ENCODE measurements around the gene WASHC4.
A peak's percentile ranks its signal among the peaks of the same experiment; 100 is the strongest.
"Not testable (repeated sequence)": the region's sequence is repeated elsewhere in the genome, so short reads cannot be mapped to it uniquely, and the experiment has no call there.

The WASHC4 gene

DNA sequence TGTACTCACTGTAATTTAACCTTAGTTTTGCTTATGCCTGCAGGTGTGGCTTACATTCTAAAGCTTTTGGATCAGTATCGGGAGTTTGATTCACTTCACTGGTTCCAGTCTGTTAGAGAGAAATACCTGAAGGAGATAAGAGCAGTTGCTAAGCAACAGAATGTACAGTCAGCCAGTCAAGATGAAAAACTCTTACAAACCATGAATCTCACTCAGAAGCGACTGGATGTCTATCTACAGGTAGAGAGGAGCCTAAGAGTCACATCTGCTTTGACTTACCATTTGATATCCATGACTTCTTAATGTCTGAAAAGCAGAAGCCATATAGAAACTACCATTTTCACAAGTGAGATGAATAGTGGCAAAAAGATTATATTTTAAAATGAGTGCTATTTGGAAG is 56.5 kb downstream of the WASHC4 start:
- no peak for DNase-seq (ENCODE audit: low read depth)

DNA sequence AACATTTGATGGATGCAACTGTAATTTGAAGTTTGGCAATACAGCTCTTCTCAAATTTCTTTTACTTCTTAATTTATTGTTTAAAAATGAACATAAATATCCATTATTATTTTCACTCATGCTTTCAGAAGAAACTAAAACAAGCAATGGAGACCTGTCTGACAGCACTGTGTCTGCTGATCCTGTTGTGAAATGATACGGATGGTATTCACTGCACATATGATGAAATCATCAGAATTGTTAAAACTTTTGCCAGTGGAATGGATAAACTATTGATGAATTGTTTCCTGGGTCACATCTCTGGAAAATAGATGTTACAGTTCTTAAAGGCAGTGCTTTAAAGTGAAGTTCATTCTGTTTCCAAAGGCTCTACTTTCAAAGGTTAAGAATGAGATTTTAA is 59.2 kb downstream of the WASHC4 start:
- no peak for DNase-seq (ENCODE audit: low read depth)

DNA sequence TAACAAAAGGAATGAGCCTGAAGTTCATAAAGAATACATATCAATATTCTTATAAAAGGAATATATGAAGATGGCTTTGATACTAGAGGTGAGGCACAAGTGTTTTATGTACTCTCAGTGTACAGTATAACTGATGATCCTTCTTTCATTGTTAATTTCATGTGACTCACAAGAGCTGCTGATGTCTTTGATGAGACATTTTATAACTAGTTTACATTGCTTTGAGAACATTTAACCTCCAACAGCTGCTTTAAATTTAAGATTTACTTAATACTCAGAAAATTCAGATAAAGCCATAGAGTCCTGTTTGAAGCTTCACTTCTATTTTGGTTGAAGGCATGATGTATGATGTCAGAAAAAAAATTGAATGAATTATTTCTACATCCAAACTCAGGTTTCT is 59.8 kb downstream of the WASHC4 start:
- DNase-seq (ENCODE audit: low read depth) = no peak

DNA sequence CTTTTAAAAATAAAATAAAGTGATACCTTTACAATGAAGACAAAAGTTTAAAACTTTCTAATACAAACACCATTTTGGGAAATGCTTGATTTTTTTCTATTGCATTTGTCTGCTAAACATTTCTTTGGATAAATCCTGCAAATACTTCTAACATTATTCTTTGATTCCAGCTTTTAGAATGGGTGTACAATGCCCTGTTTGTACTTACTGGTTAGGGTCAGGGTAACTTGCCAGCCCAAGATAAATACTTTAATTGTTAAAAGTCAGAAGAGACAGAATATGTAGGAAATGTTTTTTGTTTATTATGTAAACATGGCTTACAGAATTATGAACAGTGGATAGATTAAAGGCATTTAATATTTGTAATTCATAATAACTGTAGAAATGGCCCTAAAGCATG is 60.5 kb downstream of the WASHC4 start:
- DNase-seq (ENCODE audit: low read depth) = no peak

DNA sequence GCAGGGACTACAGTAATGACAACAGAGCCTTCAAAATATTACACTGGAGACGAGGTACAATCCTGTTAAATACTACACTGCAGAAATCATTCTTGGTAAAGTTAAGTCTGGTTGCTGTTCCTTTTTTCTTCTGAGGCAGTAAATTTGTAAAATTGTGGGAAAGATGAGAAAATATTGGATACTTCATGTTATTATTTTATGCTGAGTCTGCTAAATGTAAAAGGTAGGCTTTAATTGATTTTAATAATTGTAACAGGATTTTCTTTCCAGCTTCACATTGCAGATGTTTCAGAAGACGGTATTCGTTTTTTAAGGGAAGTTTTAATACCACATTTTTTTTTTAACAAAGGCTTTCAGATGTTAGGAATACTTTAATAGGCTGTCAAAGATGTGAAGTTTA is 62.6 kb downstream of the WASHC4 start:
- DNase-seq (ENCODE audit: low read depth) = no peak

DNA sequence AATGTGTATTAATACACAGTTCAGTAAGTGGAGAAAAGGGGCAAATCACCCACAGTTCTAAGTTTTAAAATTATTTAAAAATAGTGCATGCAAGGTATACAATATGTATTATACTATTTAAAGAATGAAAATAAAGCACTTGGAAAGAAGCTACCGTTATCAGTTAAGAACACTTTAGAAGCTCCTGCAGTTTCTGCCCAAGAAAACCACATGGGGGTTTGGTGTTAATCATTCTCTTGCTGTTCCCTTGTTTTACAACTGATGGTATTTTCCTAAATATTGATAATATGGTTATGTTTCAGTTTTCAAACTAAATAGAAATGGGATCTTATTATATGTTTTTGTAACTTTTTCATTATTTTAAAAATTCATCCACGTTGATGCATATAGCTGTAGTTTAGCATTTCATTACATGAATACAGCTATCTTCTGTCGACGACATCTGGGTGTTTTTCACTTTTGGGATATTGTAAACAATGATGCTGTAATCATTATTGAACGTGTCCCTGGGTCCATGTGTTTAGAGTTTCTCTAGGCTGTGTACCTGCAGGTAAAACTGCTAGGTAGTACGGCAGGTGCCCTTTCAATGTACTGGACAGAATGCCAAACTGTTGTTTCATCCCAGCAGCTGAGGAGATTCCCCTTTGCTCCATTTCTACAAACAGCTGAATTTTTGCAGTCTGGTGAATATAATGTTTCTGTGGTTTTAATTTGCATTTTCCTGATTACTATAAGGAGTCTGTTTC is 64.3 kb downstream of the WASHC4 start:
- DNase-seq (ENCODE audit: low read depth) = no peak

DNA sequence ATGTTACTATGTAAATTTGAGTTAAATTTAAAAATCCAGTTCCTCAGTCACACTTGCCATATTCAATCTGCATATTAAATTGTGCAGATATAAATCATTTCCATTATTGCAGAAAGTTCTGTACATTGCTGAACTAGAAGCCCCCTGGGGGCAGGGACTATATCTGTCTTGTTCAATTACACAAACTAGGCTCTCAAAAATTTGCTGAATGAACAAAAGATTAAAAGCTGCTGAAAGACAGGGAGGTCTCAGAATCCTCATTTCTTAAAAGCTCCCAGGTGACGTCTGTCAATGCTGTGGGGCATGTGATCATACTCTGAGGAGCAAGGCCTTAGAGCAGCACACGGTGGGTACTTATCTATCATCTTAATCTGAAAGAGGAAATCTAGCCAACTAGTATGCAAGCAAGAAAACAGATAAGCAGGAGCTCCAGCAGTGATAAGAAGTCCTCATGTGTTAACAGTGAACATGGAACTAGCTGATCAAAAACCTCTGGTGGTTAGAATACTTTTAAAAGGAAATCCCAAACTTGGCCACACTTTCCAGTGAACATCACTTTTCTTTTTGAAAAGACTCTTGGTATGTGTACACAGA is 68.0 kb downstream of the WASHC4 start:
- DNase-seq (ENCODE audit: low read depth) = peak; percentile 31

DNA sequence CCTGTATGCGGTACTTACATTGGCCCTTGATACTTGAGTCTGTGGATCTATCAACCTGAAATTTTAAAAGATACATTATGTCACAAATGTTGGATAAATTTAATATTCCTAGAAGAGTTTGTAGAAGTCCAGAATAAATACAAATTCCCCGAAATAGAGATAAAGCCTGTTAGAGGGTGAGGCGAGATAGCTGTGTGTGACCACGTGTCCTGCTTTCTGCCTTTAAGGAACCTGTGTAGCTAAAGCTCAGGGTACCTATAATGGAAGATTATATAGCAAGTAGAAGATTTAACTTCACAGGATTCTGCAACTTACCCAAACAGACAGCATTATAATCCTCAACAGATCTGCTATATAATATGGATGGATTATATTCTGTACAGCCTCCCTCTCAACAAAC is 69.7 kb downstream of the WASHC4 start:
- no peak for DNase-seq (ENCODE audit: low read depth)

DNA sequence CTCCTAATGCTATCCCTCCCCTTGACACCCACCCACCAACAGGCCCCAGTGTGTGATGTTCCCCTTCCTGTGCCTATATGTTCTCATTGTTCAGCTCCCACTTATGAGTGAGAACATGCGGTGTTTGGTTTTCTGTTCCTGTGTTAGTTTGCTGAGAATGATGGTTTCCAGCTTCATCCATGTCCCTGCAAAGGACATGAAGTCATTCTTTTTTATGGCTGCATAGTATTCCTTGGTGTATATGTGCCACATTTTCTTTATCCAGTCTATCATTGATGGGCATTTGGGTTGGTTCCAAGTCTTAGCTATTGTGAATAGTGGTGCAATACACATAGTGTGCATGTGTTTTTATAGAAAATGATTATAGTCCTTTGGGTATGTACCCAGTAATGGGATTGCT is 71.6 kb downstream of the WASHC4 start:
- not testable (repeated sequence) for DNase-seq (ENCODE audit: low read depth)

DNA sequence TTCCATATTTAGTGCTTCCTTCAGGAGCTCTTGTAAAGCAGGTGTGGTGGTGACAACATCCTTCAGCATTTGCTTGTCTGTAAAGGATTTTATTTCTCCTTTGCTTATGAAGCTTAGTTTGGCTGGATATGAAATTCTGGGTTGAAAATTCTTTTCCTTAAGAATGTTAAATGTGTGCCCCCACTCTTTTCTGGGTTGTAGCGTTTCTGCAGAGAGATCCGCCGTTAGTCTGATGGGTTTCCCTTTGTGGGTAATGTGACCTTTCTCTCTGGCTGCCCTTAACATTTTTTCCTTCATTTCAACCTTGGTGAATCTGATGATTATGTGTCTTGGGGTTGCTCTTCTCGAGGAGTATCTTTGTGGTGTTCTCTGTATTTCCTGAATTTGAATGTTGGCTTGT is 75.9 kb downstream of the WASHC4 start:
- DNase-seq (ENCODE audit: low read depth) = not testable (repeated sequence)

DNA sequence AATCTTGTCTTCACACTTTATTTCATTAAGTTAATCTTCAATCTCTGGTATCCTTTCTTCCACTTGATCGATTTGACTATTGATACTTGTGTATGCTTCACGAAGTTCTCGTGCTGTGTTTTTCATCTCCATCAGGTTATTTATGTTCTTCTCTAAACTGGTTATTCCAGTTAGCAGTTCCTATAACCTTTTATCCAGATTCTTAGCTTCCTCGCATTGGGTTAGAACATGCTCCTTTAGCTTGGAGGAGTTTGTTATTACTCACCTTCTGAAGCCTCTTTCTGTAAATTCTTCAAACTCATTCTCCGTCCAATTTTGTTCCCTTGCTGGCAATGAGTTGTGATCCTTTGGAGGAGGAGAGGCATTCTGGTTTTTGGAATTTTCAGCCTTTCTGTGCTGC is 76.4 kb downstream of the WASHC4 start:
- DNase-seq (ENCODE audit: low read depth) = not testable (repeated sequence)

DNA sequence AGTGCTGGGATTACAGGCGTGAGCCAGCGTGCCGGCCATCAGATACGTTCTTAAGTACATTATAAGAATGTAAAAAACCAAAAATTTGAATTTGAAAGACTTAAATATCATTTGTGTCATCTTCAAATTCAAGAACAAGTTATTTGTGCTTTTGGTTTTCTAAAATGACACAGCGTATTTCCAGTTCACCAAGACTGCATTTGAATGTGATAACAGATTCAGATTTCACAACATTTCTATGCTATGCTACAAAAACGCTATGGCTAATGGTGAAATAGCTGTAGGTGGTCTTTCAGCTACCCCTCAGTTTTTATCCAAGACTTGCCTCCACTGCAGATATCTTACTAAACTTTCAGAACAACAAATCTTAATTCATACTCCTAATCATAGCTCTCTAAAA is 81.8 kb downstream of the WASHC4 start:
- no peak for DNase-seq (ENCODE audit: low read depth)

DNA sequence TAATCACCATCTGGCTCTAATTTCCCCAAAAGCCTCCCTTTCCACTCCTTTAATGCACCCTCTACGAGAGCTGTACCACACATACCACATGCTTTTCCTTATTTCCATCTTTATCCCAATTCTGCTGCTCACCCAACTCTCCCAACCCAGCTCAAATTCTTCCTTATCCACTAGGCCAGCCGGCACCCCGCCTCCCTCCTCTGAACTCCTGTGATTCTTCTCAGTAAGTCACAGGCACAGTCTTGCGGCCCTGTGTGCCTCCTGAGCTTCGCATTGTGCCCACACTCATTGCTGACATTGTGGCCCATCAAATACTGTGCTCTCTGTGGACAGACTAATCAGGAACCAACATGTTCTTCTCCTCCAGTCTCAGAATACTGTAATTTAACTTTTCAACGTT is 83.0 kb downstream of the WASHC4 start:
- no peak for DNase-seq (ENCODE audit: low read depth)

DNA sequence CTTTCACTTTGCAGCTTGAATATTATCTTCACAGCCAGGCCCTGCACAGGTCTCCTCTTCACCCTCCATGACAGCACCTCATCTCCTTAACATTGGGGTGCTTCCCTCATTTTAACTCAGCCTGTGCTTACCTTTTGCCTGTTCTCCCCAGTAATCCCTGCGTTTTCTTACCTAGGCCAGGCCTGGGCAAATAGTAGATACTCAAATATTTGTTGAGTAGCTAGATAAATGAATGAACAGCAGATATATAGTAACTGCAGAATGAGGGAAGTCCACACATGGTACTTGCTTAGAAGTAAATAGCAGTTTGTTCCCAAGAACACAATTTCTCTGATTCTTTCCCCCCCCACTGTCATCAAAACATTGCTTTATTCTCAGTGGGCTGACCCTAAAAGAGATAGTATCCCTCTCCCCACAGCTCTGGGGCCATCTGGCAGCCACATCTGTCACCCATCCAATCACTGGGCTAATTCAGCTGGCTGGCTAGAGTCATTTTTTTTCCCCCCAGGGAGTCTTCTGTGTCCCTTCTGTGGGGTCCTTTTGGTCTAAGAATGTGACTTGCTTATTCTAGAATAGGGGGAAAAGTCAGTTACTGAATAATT is 85.2 kb downstream of the WASHC4 start:
- no peak for DNase-seq (ENCODE audit: low read depth)

DNA sequence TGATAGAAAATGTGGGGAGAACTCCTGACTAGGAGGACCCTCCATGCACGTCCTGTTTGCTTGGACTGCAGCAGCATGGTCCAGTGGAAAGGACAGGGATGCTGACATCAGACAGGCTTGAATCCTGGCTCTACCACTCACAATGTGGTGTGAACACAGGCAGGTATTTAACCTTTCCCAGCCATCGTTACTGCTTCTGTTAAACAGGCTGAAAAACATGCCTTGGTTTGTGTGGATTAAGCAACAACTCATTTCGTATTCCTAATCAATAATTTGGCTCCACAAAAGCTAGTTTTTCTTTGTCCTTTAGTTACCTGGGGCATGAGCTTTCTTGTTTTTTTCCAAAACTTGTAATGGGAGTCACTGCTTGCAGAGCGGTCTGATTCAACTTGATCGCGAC is 87.4 kb downstream of the WASHC4 start:
- no peak for DNase-seq (ENCODE audit: low read depth)

DNA sequence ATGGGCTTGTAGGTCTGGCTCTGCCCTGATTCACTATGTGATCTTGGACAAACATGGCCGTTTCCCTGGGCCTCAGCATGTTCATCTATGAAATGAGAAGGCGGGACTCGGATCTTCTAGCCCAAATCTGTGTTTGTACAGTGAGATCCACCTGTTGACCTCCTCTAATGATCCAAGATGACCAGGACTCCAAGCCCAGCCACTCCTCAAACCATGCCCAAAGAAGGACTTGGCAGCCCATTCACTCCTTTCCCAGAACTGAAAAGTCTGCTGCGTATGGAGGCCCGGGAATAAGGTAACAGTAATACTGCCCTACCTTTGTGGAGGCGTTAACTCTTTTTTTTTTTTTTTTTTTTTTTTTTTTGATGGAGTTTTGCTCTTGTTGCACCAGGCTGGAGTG is 88.6 kb downstream of the WASHC4 start:
- DNase-seq (ENCODE audit: low read depth) = no peak

DNA sequence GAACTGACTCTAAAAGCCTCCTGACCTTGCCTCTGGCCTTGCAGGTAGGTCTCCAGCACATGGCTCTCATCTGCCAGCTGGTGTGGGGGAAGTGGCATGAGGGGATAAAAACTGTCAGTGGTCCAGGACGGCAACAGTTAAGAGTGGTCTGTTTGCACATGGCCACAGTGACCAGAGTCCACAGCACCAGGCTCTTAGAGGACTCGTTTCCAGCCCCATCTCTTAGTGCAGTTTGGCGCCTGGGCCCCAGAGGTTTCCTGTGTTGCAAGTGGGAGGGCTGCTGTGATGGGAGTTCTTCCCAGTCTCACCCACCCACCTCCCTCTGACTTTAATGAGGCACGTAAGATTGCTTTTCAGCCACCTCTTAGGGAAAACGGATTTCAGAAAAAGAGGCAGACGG is 91.4 kb downstream of the WASHC4 start:
- DNase-seq (ENCODE audit: low read depth) = no peak

DNA sequence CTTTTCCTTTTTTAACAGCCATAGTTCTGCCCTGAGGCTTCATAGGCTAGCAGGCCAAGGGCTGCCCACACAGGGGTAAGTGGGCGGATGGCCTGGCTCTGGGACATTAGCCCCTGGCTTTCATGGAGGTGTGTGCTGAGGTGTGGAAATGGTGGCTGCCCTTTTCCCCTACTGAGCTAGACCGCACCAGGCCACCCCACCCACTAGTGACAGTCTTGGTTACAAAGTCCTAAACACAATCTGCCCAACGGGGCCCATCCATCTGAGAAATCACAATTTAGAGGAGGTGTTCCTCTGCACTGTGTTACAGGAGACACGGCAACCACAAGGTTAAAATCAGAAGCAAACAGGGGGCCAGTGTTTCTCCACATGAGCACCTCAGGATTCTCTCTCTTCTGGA is 92.9 kb downstream of the WASHC4 start:
- DNase-seq (ENCODE audit: low read depth) = no peak

DNA sequence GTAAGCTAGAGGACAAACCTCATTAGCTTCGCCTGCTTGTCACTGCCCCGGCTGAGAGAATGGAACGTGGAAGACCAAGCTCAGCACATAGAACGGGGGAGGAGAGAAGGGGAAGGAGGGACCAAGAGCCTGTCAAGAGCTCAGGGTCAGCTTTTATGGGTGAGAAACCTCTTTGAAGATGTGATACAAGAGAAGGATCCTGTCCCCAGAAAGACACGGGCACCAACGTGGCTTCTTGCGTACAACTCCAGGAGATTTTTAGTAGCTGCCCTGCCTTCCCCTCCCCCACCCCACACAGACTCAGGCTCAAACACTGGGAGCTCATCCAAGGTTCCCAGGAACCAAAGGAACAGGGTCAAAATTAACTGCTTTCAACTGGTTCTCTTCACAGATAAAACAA is 93.8 kb downstream of the WASHC4 start:
- no peak for DNase-seq (ENCODE audit: low read depth)

DNA sequence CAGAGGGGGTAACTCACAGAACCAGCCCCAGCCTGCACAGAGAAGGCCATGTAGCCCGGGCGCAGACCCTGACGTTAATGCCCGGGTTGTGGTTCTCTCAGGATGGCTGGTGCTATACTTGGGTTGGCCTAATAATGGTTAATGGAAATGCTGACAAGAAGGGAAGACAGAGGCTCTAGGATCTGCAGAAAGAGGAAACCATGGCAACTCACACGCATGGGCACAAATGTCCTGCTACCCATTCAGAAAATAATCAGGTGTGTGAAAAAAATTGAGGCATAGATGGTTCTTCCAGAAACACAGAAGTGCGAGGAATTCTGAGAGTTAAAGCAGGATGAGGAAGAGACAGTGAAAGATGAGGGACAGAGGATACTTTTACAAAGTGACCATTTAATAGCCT is 94.7 kb downstream of the WASHC4 start:
- no peak for DNase-seq (ENCODE audit: low read depth)

DNA sequence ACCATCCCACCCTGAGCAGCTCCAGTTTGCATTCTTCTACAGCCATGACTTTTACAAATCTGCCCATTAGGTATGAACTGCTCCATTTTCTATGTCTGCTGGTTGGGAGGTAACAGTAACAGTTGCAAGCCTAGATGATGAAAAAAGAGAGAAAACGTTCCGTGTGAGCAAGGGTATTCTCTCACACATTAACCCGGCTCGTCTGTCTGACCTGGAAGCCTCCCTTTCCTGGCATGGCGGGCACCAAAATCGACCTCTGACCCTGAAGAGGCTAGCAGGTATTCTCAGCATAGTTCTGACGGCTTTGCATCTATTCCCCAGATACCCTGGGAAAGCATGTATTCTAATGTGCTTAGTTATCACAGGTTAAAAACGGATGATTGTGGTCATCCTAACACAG is 96.6 kb downstream of the WASHC4 start:
- no peak for DNase-seq (ENCODE audit: low read depth)

DNA sequence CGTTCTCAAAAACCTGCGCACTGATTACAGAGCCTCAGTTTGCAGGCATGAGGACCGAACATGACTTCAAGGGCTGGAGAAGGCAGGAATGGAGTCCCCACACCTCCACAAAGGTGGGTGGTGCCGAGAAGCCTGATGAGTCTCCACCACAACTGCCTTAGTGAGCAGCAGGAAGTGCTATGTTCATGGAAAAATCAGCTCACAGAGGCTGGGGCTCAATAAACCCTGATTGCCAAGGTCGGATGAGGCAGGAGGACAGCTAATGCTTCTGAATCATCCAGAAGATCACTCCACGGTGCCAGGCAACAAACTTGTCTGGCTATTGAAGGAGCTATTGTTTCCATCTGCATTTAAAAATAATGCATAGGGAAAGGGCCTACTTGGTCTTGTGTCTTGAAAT is 97.4 kb downstream of the WASHC4 start:
- DNase-seq (ENCODE audit: low read depth) = no peak

DNA sequence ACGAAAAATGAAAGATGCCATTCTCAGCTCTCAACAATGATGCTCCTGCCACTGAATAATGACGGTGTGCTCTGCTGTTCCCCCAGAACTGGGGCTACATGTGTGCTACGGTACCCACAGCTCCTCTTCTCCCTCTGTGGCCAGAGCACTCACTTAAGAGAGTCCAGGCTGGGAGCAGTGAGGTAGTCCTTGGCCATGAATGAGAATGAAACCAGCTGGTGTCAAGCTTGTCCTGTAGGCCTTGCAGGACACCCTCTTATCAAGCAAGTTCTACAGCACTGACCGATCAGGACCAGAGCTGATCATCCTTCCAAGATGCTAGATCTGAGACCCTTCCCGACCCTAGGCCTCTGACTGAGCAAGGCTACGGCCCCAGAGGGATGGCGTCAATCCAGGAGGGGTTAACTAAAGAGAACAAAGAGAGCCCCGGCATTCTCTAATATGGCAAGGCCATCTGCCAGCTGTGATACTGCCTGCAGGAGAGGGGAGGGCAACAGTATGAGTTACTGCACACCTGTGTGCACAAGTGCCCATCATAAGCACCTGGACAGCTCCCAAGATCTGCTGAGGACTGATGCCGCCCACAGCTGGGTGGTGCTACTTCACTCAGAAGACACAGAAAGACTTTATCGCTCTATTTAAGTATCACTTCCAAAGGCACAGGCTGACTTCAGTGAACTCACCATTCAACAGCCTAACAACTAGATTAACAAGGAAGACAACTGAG is 98.0 kb downstream of the WASHC4 start:
- no peak for DNase-seq (ENCODE audit: low read depth)

Data from CMK (cell line).